ENCODE measurements around the gene RIN2.

- TF ChIP-seq CTCF (conservative IDR thresholded peaks at IDR 0.05), result no peak
- no peak for TF ChIP-seq ZFX (IDR thresholded peaks at IDR 0.05)
These were observed 21.6 kb downstream of the RIN2 start for GRCh38 chr20:19779634-19780033.

Data from C4-2B (cell line).